Loucy (cell line): ENCODE data around the gene SLC35G4.

Experiments used
- H2AFZ ChIP-seq: fragments of 200-600 bp; sonication (generic); 2 replicates; pipeline ENCODE4 v1.6.0; 2016; ENCODE audit warnings: antibody characterized with exemption, mild to moderate bottlenecking, low read length, moderate library complexity
- H3F3A ChIP-seq: fragments of 200-600 bp; 2 replicates; pipeline ENCODE4 v1.6.0; 2016; ENCODE audit warnings: antibody characterized with exemption, low read depth, mild to moderate bottlenecking
- H3K27me3 ChIP-seq: fragments of 200-600 bp; sonication (generic); 2 replicates; pipeline ENCODE4 v1.6.1; 2014; ENCODE audit warnings: low read length, mild to moderate bottlenecking; ENCODE audit not compliant: insufficient read depth, poor library complexity, severe bottlenecking
- H3K36me3 ChIP-seq: fragments of 200-600 bp; sonication (generic); 2 replicates; pipeline ENCODE4 v1.6.1; 2016; ENCODE audit warnings: low read length; ENCODE audit not compliant: insufficient read depth
- H3K4me1 ChIP-seq: fragments of 200-600 bp; sonication (generic); 2 replicates; pipeline ENCODE4 v1.5.1; 2014; ENCODE audit warnings: low read length, mild to moderate bottlenecking; ENCODE audit not compliant: insufficient read depth, poor library complexity, severe bottlenecking
- H3K4me2 ChIP-seq: fragments of 200-600 bp; sonication (generic); 2 replicates; pipeline ENCODE4 v1.6.0; 2014; ENCODE audit warnings: antibody characterized with exemption, low read length, low read depth, mild to moderate bottlenecking; ENCODE audit not compliant: poor library complexity, severe bottlenecking
- H3K4me3 ChIP-seq: fragments of 200-600 bp; sonication (generic); 2 replicates; pipeline ENCODE4 v1.5.1; 2014; ENCODE audit warnings: low read length, mild to moderate bottlenecking, mixed read lengths; ENCODE audit not compliant: poor library complexity, severe bottlenecking
- H3K79me2 ChIP-seq: fragments of 200-600 bp; sonication (generic); 2 replicates; pipeline ENCODE4 v1.6.1; 2014; ENCODE audit warnings: low read length; ENCODE audit not compliant: insufficient read depth
- H3K9ac ChIP-seq: fragments of 200-600 bp; sonication (generic); 2 replicates; pipeline ENCODE4 v1.6.0; 2014; ENCODE audit warnings: mild to moderate bottlenecking, low read depth, low read length, moderate library complexity; ENCODE audit not compliant: poor library complexity, severe bottlenecking
- H3K9me2 ChIP-seq: fragments of 200-600 bp; sonication (generic); replicated peaks from 2 replicates; pipeline ENCODE4 v1.6.1; 2016; ENCODE audit warnings: low read depth, low read length, mixed read lengths
- H3K9me3 ChIP-seq: fragments of 200-600 bp; sonication (generic); 2 replicates; pipeline ENCODE4 v1.6.1; 2014; ENCODE audit warnings: mild to moderate bottlenecking, antibody characterized with exemption, low read length, low read depth; ENCODE audit not compliant: insufficient read depth
- H4K20me1 ChIP-seq: fragments of 200-600 bp; sonication (generic); 2 replicates; pipeline ENCODE4 v1.6.0; 2014; ENCODE audit warnings: antibody characterized with exemption, low read length, mild to moderate bottlenecking; ENCODE audit not compliant: insufficient read depth, poor library complexity, severe bottlenecking
- EZH2phosphoT487 ChIP-seq: fragments of 200-600 bp; IDR thresholded peaks from 2 replicates; pipeline ENCODE4 v1.6.1; 2018; ENCODE audit warnings: antibody characterized with exemption, mild to moderate bottlenecking, moderate library complexity, borderline replicate concordance
- TF ChIP-seq, protein P1 (sequence below): fragments of 200-600 bp; sonication (generic); conservative IDR thresholded peaks from 2 replicates; pipeline ENCODE4 v1.5.1; 2014; ENCODE audit warnings: mild to moderate bottlenecking, antibody characterized with exemption, low read length

The SLC35G4 gene

DNA sequence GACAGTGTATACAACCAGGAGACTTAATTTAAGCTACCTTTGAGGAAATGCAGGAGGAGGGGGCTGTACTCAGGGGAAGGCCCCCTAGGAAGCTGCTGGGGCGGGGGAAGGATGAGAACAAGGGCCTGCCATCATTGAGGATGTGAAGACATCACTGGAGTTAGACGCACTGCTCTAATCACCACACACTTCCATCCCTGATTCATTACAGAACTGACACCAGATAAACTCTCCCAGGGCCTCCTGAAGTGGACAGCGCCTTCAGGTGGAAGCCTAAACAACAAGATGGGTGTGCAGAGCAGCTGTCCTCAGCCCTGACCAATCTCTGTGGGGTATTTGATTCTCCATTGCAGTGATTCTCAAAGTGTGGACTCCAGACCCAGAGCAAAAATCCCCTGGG lies 30.6 kb upstream of the SLC35G4 start:
- no peak overlapping the region for H3K4me3 ChIP-seq
- H3K9me2 ChIP-seq = no peaks in the 10 kb centered on the region
- TF ChIP-seq EZH2phosphoT487 = no peak
- TF ChIP-seq, protein P1, sequence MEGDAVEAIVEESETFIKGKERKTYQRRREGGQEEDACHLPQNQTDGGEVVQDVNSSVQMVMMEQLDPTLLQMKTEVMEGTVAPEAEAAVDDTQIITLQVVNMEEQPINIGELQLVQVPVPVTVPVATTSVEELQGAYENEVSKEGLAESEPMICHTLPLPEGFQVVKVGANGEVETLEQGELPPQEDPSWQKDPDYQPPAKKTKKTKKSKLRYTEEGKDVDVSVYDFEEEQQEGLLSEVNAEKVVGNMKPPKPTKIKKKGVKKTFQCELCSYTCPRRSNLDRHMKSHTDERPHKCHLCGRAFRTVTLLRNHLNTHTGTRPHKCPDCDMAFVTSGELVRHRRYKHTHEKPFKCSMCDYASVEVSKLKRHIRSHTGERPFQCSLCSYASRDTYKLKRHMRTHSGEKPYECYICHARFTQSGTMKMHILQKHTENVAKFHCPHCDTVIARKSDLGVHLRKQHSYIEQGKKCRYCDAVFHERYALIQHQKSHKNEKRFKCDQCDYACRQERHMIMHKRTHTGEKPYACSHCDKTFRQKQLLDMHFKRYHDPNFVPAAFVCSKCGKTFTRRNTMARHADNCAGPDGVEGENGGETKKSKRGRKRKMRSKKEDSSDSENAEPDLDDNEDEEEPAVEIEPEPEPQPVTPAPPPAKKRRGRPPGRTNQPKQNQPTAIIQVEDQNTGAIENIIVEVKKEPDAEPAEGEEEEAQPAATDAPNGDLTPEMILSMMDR = no peak
- H3K27me3 ChIP-seq = no peaks in the 10 kb centered on the region
- no peaks in the 10 kb centered on the region for H3F3A ChIP-seq
- no peak overlapping the region for H3K9ac ChIP-seq
- no peaks in the 10 kb centered on the region for H4K20me1 ChIP-seq
- no peaks in the 10 kb centered on the region for H3K79me2 ChIP-seq
- H3K4me2 ChIP-seq = no peak overlapping the region
- no peak overlapping the region for H2AFZ ChIP-seq
- H3K36me3 ChIP-seq = no peaks in the 10 kb centered on the region
- no peaks in the 10 kb centered on the region for H3K9me3 ChIP-seq
- H3K4me1 ChIP-seq = peaks cover 13% of the 10 kb centered on the region

DNA sequence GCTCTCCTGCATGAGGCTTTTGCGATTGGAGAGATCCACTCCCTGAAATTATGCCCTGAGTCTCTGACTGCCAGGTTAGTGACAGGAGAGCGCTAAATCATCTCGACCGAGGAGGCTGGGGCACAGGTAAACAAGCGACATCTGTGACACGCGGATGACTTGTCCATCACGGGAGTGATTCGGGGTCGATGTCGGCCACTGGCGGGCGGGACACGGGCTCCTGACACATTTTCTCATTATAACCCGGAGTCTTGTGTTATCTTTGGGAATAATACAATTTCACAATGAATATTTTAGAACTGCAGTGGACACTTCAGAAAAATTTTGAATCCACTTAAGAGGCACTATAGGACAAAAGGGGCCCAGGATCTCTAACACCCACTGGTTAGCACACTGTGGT lies 29.5 kb upstream of the SLC35G4 start:
- TF ChIP-seq EZH2phosphoT487 = no peak
- TF ChIP-seq, protein P1 = no peak
- H3K4me1 ChIP-seq = peaks cover 13% of the 10 kb centered on the region
- H3K9me3 ChIP-seq = no peaks in the 10 kb centered on the region
- no peaks in the 10 kb centered on the region for H4K20me1 ChIP-seq
- H3K4me2 ChIP-seq = no peak overlapping the region
- H3K9me2 ChIP-seq = no peaks in the 10 kb centered on the region
- H3F3A ChIP-seq = no peaks in the 10 kb centered on the region
- H3K4me3 ChIP-seq = no peak overlapping the region
- no peaks in the 10 kb centered on the region for H3K27me3 ChIP-seq
- no peaks in the 10 kb centered on the region for H3K36me3 ChIP-seq
- no peaks in the 10 kb centered on the region for H3K79me2 ChIP-seq
- no peak overlapping the region for H2AFZ ChIP-seq
- no peak overlapping the region for H3K9ac ChIP-seq

DNA sequence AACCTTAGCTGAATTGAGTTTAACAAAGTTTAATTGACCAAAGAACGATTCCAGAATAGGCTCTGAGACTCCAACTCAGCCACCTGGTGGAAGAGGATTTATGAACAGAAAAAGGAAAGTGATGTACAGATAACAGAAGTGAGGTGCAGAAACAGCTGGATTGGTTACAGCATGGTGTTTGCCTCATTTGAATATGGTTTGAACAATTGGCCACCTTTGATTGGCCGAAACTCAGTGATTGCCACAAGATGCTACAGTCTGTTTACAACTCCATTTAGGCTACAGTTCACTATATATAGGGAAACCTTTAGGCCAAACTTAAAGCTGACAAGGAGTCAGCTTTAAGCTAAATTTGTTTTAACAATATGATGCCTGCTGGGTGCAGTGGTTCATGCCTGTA lies 28.1 kb upstream of the SLC35G4 start:
- no peak overlapping the region for H3K9ac ChIP-seq
- no peak overlapping the region for H2AFZ ChIP-seq
- TF ChIP-seq EZH2phosphoT487 = no peak
- TF ChIP-seq, protein P1 = no peak
- no peaks in the 10 kb centered on the region for H3K27me3 ChIP-seq
- peaks cover 13% of the 10 kb centered on the region for H3K4me1 ChIP-seq
- H3K36me3 ChIP-seq = no peaks in the 10 kb centered on the region
- H3K4me3 ChIP-seq = no peak overlapping the region
- no peak overlapping the region for H3K4me2 ChIP-seq
- H3K79me2 ChIP-seq = no peaks in the 10 kb centered on the region
- no peaks in the 10 kb centered on the region for H3F3A ChIP-seq
- no peaks in the 10 kb centered on the region for H3K9me2 ChIP-seq
- H4K20me1 ChIP-seq = no peaks in the 10 kb centered on the region
- no peaks in the 10 kb centered on the region for H3K9me3 ChIP-seq
